GM04503 (cell line): ENCODE results near the gene PAXX.

Experiments used
- DNase-seq: peaks from one replicate; pipeline ENCODE4 v3.0.0-alpha.2; 2012; ENCODE audit warnings: low read depth

Gene PAXX

GRCh38 chr9:137034039-137034708 lies 42.0 kb downstream of the PAXX start:
- no peak for DNase-seq

GRCh38 chr9:137034709-137035506 lies 42.7 kb downstream of the PAXX start:
- DNase-seq = no peak

GRCh38 chr9:137035507-137035834 lies 43.2 kb downstream of the PAXX start:
- no peak for DNase-seq

- DNase-seq = no peak
Observed at GRCh38 chr9:137035937-137036336, 43.7 kb downstream of the PAXX start.

GRCh38 chr9:137037035-137037434 lies 44.8 kb downstream of the PAXX start:
- DNase-seq = no peak

GRCh38 chr9:137037483-137037882 lies 45.3 kb downstream of the PAXX start:
- DNase-seq = no peak

GRCh38 chr9:137038916-137039315 lies 46.7 kb downstream of the PAXX start:
- DNase-seq = no peak

GRCh38 chr9:137039611-137040366 lies 47.6 kb downstream of the PAXX start:
- no peak for DNase-seq

- no peak for DNase-seq
Observed at GRCh38 chr9:137040568-137040967, 48.3 kb downstream of the PAXX start.

GRCh38 chr9:137041124-137041523 lies 48.9 kb downstream of the PAXX start:
- DNase-seq = no peak

GRCh38 chr9:137042751-137043727 lies 50.8 kb downstream of the PAXX start:
- no peak for DNase-seq
